Mesendoderm (in vitro differentiated cells): ENCODE data around the gene VWCE.
"Not testable (repeated sequence)": the region's sequence is repeated elsewhere in the genome, so short reads cannot be mapped to it uniquely, and the experiment has no call there.

Experiments
- DNase-seq: peaks from one replicate; pipeline ENCODE4 v3.0.0; 2013
- H2AK5ac ChIP-seq: 2 replicates; pipeline ENCODE4 v1.6.1; 2013; ENCODE audit warnings: low read length, inconsistent platforms
- H2BK120ac ChIP-seq: 2 replicates; pipeline ENCODE4 v1.6.1; 2013; ENCODE audit warnings: low read depth, mild to moderate bottlenecking, low read length, moderate library complexity, mixed read lengths
- H2BK15ac ChIP-seq: replicated peaks from 2 replicates; pipeline ENCODE4 v1.6.1; 2013; ENCODE audit warnings: low read depth, mild to moderate bottlenecking, moderate library complexity
- H2BK5ac ChIP-seq: 2 replicates; pipeline ENCODE4 v1.6.1; 2013; ENCODE audit warnings: low read length, inconsistent platforms
- H3K18ac ChIP-seq: 2 replicates; pipeline ENCODE4 v1.6.1; 2013; ENCODE audit warnings: mild to moderate bottlenecking, low read length, mixed read lengths
- H3K23ac ChIP-seq: one replicate; pipeline ENCODE4 v1.6.1; 2013; ENCODE audit warnings: low read length
- H3K27ac ChIP-seq: 2 replicates; pipeline ENCODE4 v1.5.1; 2013; ENCODE audit warnings: low read depth, mild to moderate bottlenecking, inconsistent platforms, low read length, moderate library complexity
- H3K27me3 ChIP-seq: 2 replicates; pipeline ENCODE4 v1.6.1; 2013; ENCODE audit warnings: low read length, control low read depth, mild to moderate bottlenecking, inconsistent platforms; ENCODE audit not compliant: insufficient read depth, poor library complexity
- H3K36me3 ChIP-seq: 2 replicates; pipeline ENCODE4 v1.6.1; 2013; ENCODE audit warnings: low read length, inconsistent platforms; ENCODE audit not compliant: control insufficient read depth, insufficient read depth
- H3K4ac ChIP-seq: one replicate; pipeline ENCODE4 v1.6.1; 2013; ENCODE audit warnings: low read depth, mild to moderate bottlenecking, low read length, moderate library complexity
- H3K4me1 ChIP-seq: 2 replicates; pipeline ENCODE4 v1.6.1; 2013; ENCODE audit warnings: low read depth, low read length, inconsistent platforms; ENCODE audit not compliant: control insufficient read depth
- H3K4me2 ChIP-seq: 2 replicates; pipeline ENCODE4 v1.6.1; 2013; ENCODE audit warnings: low read length
- H3K4me3 ChIP-seq: 2 replicates; pipeline ENCODE4 v1.5.1; 2013; ENCODE audit warnings: mild to moderate bottlenecking, low read length
- H3K56ac ChIP-seq: one replicate; pipeline ENCODE4 v1.6.1; 2013; ENCODE audit warnings: low read length
- H3K79me1 ChIP-seq: 2 replicates; pipeline ENCODE4 v1.6.1; 2013; ENCODE audit warnings: low read length, inconsistent platforms
- H3K79me2 ChIP-seq: 2 replicates; pipeline ENCODE4 v1.6.1; 2013; ENCODE audit warnings: mild to moderate bottlenecking, low read length; ENCODE audit not compliant: control insufficient read depth, insufficient read depth
- H3K9ac ChIP-seq: 2 replicates; pipeline ENCODE4 v1.6.1; 2013; ENCODE audit warnings: low read length, inconsistent platforms
- H4K5ac ChIP-seq: one replicate; pipeline ENCODE4 v1.6.1; 2013; ENCODE audit warnings: low read length
- H4K8ac ChIP-seq: one replicate; pipeline ENCODE4 v1.6.1; 2013; ENCODE audit warnings: low read depth, mild to moderate bottlenecking, control low read depth, low read length, moderate library complexity
- WGBS: extraction: QIAGEN DNeasy Blood & Tissue Kit; methylation state at CpG from one replicate; pipeline ENCODE4 v1.1.7; 2013; ENCODE audit warnings: low lambda C conversion rate, missing lambda C conversion rate; ENCODE audit not compliant: insufficient coverage; ENCODE audit errors: extremely low coverage; 5-methylcytosine and 5-hydroxymethylcytosine counted together

Gene VWCE

DNA sequence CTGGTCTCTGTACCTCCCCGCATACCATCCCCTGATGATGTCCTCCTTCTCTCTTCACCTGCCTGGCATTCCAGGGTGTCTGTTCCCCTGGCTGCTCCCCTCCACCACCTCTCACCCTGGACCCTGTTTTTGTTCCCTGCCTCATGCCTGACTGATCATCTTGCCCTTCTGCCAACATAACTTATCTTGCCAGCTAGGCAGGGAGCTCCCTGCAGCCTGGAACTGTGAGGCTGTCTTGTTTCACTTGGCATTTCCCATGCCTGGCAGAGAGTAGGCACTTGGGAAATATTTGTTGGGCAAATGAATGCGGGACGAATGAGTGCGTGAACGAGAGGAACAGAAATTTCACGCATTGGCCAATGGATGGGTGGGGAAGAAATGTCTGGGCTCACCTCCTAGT, 65.7 kb downstream of the VWCE start:
- not testable (repeated sequence) for H4K8ac ChIP-seq, H3K4ac ChIP-seq, H3K79me1 ChIP-seq, H3K79me2 ChIP-seq, H2BK5ac ChIP-seq, H3K27ac ChIP-seq, H2BK120ac ChIP-seq, H2BK15ac ChIP-seq, H3K23ac ChIP-seq, H3K4me2 ChIP-seq, H4K5ac ChIP-seq, DNase-seq, H3K27me3 ChIP-seq, H3K9ac ChIP-seq, H3K18ac ChIP-seq, H2AK5ac ChIP-seq, H3K4me1 ChIP-seq, H3K36me3 ChIP-seq, H3K4me3 ChIP-seq, H3K56ac ChIP-seq
- WGBS: no CpG with 5 or more reads among the region's 6 CpGs

GRCh38 chr11:61226457-61227137, 68.5 kb downstream of the VWCE start:
- no CpG with 5 or more reads among the region's 10 CpGs for WGBS
- not testable (repeated sequence) for H2BK5ac ChIP-seq, H3K36me3 ChIP-seq, H3K23ac ChIP-seq, H3K18ac ChIP-seq, H3K4me1 ChIP-seq, H2AK5ac ChIP-seq, DNase-seq, H3K4me3 ChIP-seq, H3K4me2 ChIP-seq, H3K27me3 ChIP-seq, H3K79me2 ChIP-seq, H2BK15ac ChIP-seq, H3K9ac ChIP-seq, H3K56ac ChIP-seq, H2BK120ac ChIP-seq, H4K8ac ChIP-seq, H3K27ac ChIP-seq, H3K79me1 ChIP-seq, H3K4ac ChIP-seq, H4K5ac ChIP-seq

GRCh38 chr11:61222692-61223091, 72.4 kb downstream of the VWCE start:
- H3K9ac ChIP-seq, H4K5ac ChIP-seq, H2BK5ac ChIP-seq, H2AK5ac ChIP-seq, H3K56ac ChIP-seq, H3K36me3 ChIP-seq, H3K79me2 ChIP-seq, H3K18ac ChIP-seq, H3K23ac ChIP-seq, H3K79me1 ChIP-seq, DNase-seq, H3K4me3 ChIP-seq, H3K4me2 ChIP-seq, H3K4me1 ChIP-seq, H2BK120ac ChIP-seq, H4K8ac ChIP-seq, H3K27ac ChIP-seq, H2BK15ac ChIP-seq, H3K4ac ChIP-seq, H3K27me3 ChIP-seq: not testable (repeated sequence)
- no CpG with 5 or more reads among the region's 5 CpGs for whole genome bisulfite sequencing

DNA sequence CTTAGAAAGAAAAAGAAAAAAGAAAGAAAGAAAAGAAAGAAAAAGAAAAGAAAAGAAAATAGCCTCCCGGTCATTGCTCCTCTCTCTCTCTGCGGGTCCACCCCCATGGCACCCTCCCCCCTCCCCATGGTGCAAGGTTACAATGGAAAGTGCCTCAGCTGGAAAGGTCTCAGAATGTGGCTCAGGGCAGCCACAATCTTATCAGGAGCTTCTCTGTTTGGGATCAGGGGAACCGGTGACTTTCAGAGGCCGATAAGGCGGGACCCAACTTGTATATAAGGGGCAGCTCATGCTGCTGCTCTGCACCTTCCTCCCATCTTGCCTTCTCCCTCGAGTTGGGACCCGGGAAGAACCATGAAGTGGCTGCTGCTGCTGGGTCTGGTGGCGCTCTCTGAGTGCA, 73.1 kb downstream of the VWCE start, which contains the start of gene PGA4:
Gene PGA4 (plus strand): TSS at position 301 of the 400 bp plus-strand sequence. CDS start 54 bp downstream, at position 355.
- not testable (repeated sequence) for H4K8ac ChIP-seq, H3K27ac ChIP-seq, H3K18ac ChIP-seq, H2BK120ac ChIP-seq, H2BK15ac ChIP-seq, H3K79me1 ChIP-seq, H3K9ac ChIP-seq, H3K4me1 ChIP-seq, H3K4me3 ChIP-seq, H3K23ac ChIP-seq, H3K36me3 ChIP-seq, DNase-seq, H3K4me2 ChIP-seq, H4K5ac ChIP-seq, H3K56ac ChIP-seq, H3K4ac ChIP-seq, H2AK5ac ChIP-seq, H3K27me3 ChIP-seq, H2BK5ac ChIP-seq, H3K79me2 ChIP-seq
- no CpG with 5 or more reads among the region's 8 CpGs for WGBS

- not testable (repeated sequence) for H3K79me2 ChIP-seq, H4K5ac ChIP-seq, H3K56ac ChIP-seq, H3K4ac ChIP-seq, DNase-seq, H3K23ac ChIP-seq, H3K79me1 ChIP-seq, H3K18ac ChIP-seq, H4K8ac ChIP-seq, H3K4me1 ChIP-seq, H2BK15ac ChIP-seq, H3K4me3 ChIP-seq, H2AK5ac ChIP-seq, H3K9ac ChIP-seq, H2BK120ac ChIP-seq, H3K27ac ChIP-seq, H3K4me2 ChIP-seq, H3K27me3 ChIP-seq, H3K36me3 ChIP-seq, H2BK5ac ChIP-seq
- WGBS: no CpG with 5 or more reads among the region's 5 CpGs
Measured at GRCh38 chr11:61219016-61219415, 76.1 kb downstream of the VWCE start.

GRCh38 chr11:61218306-61218705, 76.8 kb downstream of the VWCE start:
- H2BK5ac ChIP-seq, H4K8ac ChIP-seq, H3K36me3 ChIP-seq, H4K5ac ChIP-seq, H3K79me2 ChIP-seq, H2BK120ac ChIP-seq, H3K27ac ChIP-seq, H2AK5ac ChIP-seq, H3K9ac ChIP-seq, DNase-seq, H3K27me3 ChIP-seq, H3K4me2 ChIP-seq, H3K4me1 ChIP-seq, H3K18ac ChIP-seq, H3K79me1 ChIP-seq, H2BK15ac ChIP-seq, H3K4me3 ChIP-seq, H3K23ac ChIP-seq, H3K56ac ChIP-seq, H3K4ac ChIP-seq: not testable (repeated sequence)
- WGBS: no CpG with 5 or more reads among the region's 4 CpGs
